ENCODE data around the gene FLT1. TPM values are rescaled to one million over a fixed set of nuclear protein-coding genes. Genes with fewer than 3 reads are reported as not detected.

FLT1 gene
- total RNA-seq, 1 donor from 2014 or later = 46.1 TPM

DNA sequence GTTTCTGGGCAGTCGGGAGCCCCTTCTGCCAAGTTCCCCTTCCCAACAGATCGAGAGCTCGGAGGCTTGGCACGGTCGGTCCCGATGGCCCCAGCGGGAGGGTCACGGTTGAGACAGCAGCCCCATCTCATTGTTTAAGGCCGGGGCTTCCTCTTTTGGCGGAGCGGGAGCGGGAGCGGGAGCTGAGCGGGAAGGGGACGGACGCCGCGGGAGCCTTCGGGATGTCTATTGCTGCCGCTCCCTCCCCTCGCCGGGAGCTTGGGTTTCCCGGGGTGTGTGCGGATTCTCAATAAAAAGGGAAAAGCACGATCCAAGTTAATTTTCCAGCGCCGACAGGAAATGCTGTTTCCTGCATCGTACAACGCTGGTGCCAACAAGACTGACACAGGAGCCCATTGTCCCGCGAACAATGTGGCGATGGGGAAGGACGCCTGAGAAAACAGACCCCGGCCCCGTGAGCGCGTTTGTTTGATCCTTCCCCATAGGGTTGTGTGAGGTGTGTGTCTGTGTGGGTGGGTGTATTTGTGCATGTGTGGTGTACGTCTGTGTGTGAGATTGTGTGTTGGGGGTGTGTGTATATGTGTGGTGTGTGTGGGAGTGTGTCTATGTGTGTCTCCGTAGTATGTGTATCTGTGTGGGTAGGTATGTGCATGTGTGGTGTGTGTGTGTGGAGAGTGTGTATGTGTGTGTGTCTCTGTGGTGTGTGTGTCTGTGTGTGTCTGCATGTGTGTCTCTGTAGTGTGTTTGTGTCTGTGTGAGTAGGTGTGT lies 36.3 kb upstream of the FLT1 start:
- ATAC-seq (peak; percentile 57), DNase-seq (peak; percentile 69)
- intact Hi-C loops (cut with micrococcal nuclease) = no loop called here

DNA sequence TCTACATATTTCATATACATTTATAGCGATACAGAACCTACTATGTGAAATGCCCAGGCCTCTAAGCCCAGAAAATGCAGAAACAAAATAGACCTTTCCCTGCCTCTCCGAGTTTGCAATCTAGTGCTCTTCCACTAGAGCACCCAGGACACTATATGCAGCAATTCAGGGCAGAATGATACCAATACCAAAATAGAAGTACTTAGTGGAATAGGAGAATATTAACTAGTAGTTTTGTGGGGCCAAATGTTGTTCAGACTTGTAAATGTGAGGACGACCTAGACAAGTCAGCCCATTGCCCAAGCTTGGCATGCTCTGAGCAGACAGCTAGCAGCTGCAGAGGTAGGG lies 35.8 kb upstream of the FLT1 start:
- DNase-seq = no peak
- no peak for ATAC-seq
- intact Hi-C loops (cut with micrococcal nuclease) = no loop called here

DNA sequence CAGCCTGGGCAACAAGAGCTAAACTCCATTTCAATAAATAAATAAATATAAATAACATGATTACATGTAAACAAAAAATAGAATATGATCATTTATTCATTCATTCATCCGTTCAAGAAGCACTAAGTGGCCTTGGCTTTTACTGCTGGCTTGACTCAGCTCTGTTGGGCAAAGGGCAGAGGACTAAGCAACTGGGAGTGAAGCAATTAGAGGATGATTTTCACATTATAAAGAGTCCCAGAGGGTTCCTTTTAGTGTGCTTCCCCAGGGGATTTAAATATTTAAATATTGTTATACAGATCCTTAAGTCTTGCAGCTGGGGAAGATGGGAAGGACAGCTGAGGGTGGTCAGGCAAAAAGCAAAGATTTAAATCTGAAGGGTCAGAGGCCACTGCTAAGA lies 34.9 kb upstream of the FLT1 start:
- no peak for ATAC-seq
- DNase-seq = no peak
- intact Hi-C loops (cut with micrococcal nuclease) = no loop called here

- no peak for DNase-seq
- intact Hi-C loops (cut with micrococcal nuclease) = no loop called here
- ATAC-seq = no peak
Observed at GRCh38 chr13:28528848-28529247, 33.9 kb upstream of the FLT1 start.

DNA sequence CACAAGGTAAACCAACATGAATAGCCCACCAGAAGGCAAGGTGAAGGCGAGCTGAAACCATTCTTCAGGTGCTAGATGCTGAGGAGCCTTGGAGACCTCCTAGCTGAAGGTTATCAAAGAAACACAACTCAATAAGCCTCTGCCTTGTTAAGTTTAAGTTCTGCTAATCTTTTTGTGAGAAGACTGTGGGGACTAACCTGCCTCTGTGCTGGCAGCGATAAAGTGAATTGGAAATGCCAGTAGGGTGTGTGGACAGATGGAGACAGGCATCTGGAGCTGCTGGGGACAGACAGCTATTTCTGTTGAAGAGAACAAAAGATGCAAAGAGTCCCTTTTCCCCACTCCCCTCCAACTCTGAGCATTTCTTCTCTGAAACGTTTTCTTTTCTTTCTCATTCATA lies 33.5 kb upstream of the FLT1 start:
- DNase-seq (no peak), ATAC-seq (no peak)

GRCh38 chr13:28527629-28528028 lies 32.7 kb upstream of the FLT1 start:
- no peak for DNase-seq
- ATAC-seq = no peak
- intact Hi-C loops (cut with micrococcal nuclease) = no loop called here

More for the DNA sequence above, 33.5 kb upstream of the FLT1 start:
- intact Hi-C loops (cut with micrococcal nuclease) = no loop called here

- intact Hi-C loops (cut with micrococcal nuclease) = no loop called here
- DNase-seq (no peak), ATAC-seq (no peak)
Observed at GRCh38 chr13:28526876-28527275, 31.9 kb upstream of the FLT1 start.

DNA sequence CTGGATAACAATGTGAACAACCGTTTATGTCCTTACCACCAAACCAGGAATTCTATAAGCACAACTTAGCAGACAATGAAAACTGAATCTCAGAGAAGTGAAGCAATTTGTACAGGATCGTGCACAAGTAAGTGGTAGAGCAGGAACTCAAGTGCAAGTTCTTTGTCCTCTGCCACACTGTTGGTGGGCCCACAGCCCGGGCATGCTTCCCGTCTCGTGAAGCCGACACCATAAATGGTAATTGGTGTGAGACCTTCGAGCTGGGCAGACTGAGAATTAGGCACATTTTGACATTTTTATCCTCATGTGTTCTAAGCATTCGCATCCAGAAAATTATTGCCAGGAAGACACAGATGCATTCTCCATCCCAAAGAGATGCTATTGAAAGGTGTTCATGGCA lies 27.9 kb upstream of the FLT1 start:
- DNase-seq (no peak), ATAC-seq (no peak)
- intact Hi-C loops (cut with micrococcal nuclease) = no loop called here

DNA sequence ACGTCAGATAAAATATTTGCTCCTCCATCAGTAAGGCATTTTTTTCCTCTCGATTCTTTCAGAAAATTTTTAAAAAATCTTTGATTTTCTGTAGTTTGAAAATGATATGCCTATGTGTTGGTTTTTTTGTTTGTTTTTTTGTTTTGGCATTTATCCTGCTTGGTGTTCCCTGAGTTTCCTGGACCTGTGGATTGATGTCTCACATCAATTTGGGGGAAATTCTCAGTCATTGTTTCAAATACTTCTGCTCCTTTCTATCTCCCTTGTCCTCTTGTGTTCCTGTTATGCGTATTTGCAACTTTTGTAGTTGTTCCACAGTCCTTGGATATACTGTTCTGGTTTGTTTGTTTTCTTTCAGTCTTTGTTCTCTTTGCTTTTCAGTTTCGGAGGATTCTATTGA lies 18.8 kb upstream of the FLT1 start:
- DNase-seq (no peak), ATAC-seq (no peak)
- intact Hi-C loops (cut with micrococcal nuclease) = no loop called here

GRCh38 chr13:28510542-28510941 lies 15.6 kb upstream of the FLT1 start:
- intact Hi-C loops (cut with micrococcal nuclease) = no loop called here
- no peak for ATAC-seq
- no peak for DNase-seq

DNA sequence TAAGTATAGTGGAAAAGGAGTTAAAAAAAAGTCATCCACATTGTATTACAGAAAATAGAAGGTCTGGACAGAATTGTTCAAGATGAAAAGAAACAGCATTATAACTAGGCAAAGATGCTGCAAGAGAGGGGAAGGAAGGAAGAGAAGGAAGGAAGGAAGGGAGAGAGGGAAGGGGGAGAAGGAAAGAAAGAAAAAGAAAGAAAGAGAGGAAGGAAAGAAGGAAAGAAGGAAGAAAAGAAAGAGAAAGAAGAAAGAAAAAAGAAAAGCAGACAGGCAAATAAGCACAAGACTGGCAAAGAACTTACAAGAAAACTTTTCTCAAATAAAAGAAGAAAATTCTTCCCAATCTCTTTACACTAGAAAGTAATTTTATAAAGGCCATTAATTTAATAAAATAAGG lies 15.1 kb upstream of the FLT1 start:
- intact Hi-C loops (cut with micrococcal nuclease) = no loop called here
- ATAC-seq (no peak), DNase-seq (no peak)

DNA sequence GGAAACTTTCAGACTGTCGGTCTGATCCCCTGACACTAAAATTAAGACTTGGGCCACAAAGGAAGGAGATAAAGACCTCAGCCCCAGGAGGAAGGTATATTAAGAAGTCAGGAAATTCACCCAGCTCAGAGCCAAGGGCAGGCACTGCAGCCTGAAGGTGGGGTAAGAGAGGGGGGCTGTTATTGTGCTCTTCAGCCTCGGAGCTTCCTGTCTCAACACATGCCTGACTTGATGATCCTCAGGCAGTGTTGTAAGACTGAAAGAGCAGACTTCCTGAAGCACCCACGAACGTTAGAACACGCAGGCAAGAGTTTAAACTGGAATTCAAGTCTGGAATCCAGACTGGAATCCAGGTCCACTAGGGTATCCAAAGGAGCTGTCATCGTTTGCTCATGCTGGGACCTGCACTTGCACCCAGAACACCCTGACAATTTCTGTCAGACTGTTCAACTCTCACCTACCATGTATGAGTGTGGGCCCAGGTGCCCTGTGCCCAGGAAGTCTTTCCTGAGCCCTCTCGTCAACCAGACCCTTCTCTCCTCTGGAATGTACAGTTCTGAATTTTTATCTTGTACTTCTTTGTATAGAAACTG lies 10.7 kb upstream of the FLT1 start:
- peak; percentile 71 for ATAC-seq
- DNase-seq = no peak
- intact Hi-C loops (cut with micrococcal nuclease) = no loop called here

GRCh38 chr13:28503182-28503967 lies 8.4 kb upstream of the FLT1 start:
- no peak for DNase-seq
- intact Hi-C loops (cut with micrococcal nuclease) = no loop called here
- no peak for ATAC-seq

DNA sequence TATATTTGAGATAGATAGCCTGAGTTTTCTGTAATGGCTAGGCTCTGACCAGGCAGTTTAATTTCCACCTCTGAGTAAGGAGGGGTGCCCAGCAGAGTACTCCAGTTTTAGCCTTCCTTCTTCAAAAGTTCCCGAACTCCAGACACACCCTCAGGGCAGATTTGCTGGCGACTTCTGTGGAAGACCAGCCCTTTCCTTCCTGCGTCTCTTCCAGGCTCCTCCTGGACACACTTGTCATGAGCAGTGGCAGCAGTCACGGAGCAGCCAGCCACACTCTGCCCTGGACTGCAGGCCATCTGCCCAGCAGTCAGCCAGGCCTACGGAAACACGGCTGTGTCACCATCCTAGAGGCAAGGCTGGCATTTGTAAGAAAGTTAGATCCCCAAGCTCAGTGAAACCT lies 6.6 kb upstream of the FLT1 start:
- ATAC-seq (peak; percentile 65), DNase-seq (no peak)
- intact Hi-C loops (cut with micrococcal nuclease) = no loop called here

DNA sequence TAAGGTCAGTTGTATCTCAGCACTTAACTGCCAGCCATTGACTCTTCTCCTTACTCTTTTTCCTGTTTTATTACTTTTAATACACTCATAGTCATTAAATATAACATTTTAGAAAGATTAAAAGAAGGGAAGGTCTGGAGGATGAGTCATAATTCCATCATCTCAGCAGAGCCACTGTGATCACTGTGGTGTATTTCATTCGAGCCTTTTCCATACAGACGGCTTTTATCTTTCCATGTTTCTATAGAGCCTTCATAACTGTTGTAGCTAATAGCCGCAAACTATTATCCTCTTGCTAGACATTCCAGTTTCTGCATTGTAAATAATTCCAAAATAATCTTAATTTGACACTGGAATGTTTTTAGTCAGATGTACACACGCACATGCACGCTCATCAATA lies 4.7 kb upstream of the FLT1 start:
- intact Hi-C loops (cut with micrococcal nuclease) = no loop called here
- DNase-seq (no peak), ATAC-seq (no peak)

DNA sequence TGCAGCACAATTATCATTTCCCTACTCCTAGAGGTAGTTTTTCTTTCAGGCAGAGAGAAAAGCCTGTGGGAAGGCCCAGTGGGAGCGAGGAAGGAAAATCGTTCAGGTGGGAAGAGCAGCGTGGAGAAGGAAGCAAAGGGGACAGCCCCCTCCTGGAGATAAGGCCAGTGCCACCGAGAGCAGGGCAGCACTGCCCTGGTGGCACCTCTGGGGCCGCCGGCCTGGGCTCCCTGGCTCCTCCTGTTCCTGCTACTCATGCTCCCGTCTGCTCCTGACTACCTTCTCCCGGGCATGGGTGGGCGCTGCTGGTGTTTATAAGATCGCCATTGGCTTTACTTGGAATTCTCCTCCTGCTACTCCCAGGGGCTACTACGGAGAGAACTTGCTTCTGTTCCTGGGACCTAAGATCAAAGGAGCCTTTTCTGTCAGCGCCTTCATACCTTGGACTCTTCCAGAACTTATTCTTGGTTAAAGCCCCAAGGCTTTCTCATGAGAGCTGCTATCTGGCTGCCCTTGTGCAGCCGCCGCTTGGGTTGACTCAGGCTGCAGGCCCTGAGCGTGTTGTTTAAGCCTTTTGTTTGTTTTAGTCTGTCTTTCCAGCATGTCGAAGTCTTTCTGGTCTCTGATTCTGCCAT lies 3.7 kb upstream of the FLT1 start:
- intact Hi-C loops (cut with micrococcal nuclease) = no loop called here
- ATAC-seq (no peak), DNase-seq (no peak)

GRCh38 chr13:28497143-28497876 lies 2.4 kb upstream of the FLT1 start:
- intact Hi-C loops (cut with micrococcal nuclease) = no loop called here
- DNase-seq (no peak), ATAC-seq (no peak)

DNA sequence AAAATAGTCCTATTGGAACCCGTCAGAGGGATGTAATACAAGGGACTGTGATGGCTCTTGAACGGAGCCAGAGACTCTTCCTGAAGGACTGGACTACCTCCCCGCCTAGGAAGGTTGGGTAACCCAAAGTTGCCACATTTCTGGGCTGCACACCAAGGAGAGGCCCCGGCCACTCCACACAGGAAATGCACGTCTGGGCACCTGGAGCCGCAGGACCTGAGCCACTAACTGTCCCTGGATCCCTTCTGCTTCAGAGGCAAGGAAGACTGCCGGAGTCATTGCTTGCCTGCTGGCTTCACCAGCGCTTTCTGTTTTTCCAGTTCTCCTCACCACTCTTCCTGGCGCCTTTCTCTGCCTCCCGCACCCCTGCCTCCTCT lies 1.2 kb upstream of the FLT1 start:
- no peak for DNase-seq
- intact Hi-C loops (cut with micrococcal nuclease) = no loop called here
- no peak for ATAC-seq

DNA sequence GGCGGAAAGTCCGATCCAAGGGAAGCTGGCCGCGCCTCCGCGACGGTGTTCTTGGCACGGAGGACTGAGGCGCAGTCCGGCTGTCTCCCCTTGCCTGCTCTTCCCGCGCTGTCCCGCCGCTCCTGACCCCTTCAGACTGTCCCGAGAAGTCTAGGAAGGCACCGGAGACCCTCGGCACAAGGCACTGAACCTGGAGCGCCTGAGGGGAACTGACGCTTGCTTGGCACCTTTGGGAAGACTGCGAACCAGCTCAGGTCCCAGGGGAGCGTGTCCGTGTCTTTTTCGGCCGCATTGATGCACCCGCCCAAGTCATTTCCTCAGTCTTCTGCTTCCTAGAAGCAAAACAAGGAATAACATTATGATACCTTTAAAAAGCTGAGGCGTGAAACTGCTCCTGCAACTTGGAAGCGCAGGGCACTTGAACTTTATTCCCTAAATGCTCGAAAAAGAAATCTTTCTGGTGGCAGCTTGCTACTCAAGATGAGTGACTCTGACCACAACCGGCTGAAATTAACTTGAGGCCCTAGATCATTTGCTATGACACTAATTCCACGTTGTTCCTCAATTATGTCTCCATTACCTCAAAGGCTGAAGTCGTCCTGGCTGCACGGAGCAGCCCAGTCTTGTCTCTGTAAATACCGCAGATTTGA lies 735 bp upstream of the FLT1 start:
- DNase-seq (no peak), ATAC-seq (peak; percentile 15)
- intact Hi-C loops (cut with micrococcal nuclease) = no loop called here

Measured in left ventricle myocardium superior (tissue), 1 donor.